Measurements from ENCODE around the gene DGKI. TPM values are rescaled to one million over a fixed set of nuclear protein-coding genes. Genes with fewer than 3 reads are reported as not detected.

DGKI gene
- total and polyA plus RNA-seq, 4 donors = 0.01 to 0.37 (median 0.31) TPM

DNA sequence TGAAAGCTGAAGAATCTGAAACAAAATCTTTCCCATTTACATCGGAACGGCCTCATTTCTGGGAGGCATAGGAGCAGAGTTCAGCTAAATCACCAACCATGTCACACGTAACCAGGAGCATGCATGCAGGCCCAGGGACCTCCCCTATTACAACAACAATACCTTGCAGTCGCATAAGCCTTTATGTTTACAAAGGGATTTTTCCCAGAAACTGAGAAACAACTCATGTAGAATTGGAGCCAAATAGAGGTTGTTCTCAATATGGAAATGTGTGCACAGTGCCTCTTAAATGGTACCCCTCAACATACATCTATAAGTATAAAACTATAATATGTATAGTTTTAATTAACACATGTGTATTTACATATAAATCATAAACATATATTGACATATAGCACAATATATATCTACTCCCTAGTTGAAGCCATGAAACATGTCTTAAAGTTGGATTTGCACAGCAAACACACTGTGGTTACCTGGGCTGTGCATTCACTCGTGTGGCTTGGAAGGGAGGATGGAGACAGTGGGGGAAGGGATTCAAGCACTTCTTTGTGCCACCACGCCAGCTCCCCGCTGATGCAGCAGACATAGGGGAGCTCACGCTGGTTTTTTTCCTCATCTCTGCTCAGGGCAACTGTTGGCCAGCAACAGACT is 35.0 kb upstream of the DGKI start (continued):
- no peak for TF ChIP-seq FOXA2 (IDR thresholded peaks at IDR 0.05)
- no peak for TF ChIP-seq HNF4G (IDR thresholded peaks at IDR 0.05)
- TF ChIP-seq EGR1 (IDR thresholded peaks at IDR 0.05; ENCODE audit: low read depth in 2 of 2) = no peak
- no peak for TF ChIP-seq RXRA (IDR thresholded peaks at IDR 0.05)
- TF ChIP-seq, protein P1, sequence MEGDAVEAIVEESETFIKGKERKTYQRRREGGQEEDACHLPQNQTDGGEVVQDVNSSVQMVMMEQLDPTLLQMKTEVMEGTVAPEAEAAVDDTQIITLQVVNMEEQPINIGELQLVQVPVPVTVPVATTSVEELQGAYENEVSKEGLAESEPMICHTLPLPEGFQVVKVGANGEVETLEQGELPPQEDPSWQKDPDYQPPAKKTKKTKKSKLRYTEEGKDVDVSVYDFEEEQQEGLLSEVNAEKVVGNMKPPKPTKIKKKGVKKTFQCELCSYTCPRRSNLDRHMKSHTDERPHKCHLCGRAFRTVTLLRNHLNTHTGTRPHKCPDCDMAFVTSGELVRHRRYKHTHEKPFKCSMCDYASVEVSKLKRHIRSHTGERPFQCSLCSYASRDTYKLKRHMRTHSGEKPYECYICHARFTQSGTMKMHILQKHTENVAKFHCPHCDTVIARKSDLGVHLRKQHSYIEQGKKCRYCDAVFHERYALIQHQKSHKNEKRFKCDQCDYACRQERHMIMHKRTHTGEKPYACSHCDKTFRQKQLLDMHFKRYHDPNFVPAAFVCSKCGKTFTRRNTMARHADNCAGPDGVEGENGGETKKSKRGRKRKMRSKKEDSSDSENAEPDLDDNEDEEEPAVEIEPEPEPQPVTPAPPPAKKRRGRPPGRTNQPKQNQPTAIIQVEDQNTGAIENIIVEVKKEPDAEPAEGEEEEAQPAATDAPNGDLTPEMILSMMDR (IDR thresholded peaks at IDR 0.05; ENCODE audit: low read depth, low read length, missing input control) = no peak
- no peak for TF ChIP-seq SP1 (IDR thresholded peaks at IDR 0.05)

DNA sequence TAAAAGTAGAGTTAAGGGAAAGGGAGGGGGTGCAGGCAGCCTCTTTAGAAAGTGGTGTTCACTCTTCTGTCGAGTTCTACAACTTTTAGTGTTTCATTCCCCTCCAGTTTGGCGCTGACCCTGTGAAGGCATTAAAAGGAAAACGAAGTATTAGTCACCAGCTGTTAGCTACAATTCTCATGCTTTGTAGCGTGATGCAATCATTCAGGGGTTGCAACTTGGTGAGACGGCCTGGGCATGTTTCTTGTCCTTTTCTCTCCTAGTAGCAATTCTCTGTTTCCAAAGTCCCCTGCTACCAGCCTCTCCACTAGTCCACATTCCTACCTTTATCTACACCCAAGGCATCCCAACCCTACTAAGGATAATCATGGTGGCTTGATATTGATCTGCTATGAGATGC is 33.7 kb upstream of the DGKI start:
- no peak overlapping the region for H3K9ac ChIP-seq (ENCODE audit: low read depth in 1 of 2, low read length in 2 of 2)
- no peak overlapping the region for H3K4me3 ChIP-seq (ENCODE audit: low read depth in 1 of 3, low read length in 3 of 3)
- H3K36me3 ChIP-seq (ENCODE audit: control insufficient read depth in 4 of 4, insufficient read depth in 3 of 4, low read depth in 1 of 4, low read length in 3 of 4) = peaks cover 30 to 74% (median 65%) of the 10 kb centered on the region in 4 donors
- 91% methylated on average over 5 of the region's 5 CpGs for WGBS
- H3K27ac ChIP-seq (ENCODE audit: low read depth in 1 of 2, low read length in 2 of 2) = no peak overlapping the region
- H3K27me3 ChIP-seq (ENCODE audit: control insufficient read depth in 4 of 4, insufficient read depth in 4 of 4, low read length in 3 of 4) = no peaks in the 10 kb centered on the region
- DNase-seq (ENCODE audit: low spot score) = no peak
- TF ChIP-seq EGR1 (IDR thresholded peaks at IDR 0.05; ENCODE audit: low read depth in 2 of 2) (no peak), FOXA2 (IDR thresholded peaks at IDR 0.05) (no peak), GABPA (IDR thresholded peaks at IDR 0.05 in 1 of 2, conservative IDR thresholded peaks at IDR 0.05 in 1 of 2) (no peak), HNF4G (IDR thresholded peaks at IDR 0.05) (no peak), TAF1 (conservative IDR thresholded peaks at IDR 0.05) (no peak), HNF4A (conservative IDR thresholded peaks at IDR 0.05) (no peak), JUND (IDR thresholded peaks at IDR 0.05) (no peak), NR2F2 (IDR thresholded peaks at IDR 0.05) (no peak), FOXA1 (IDR thresholded peaks at IDR 0.05) (no peak), RXRA (IDR thresholded peaks at IDR 0.05) (no peak), YY1 (IDR thresholded peaks at IDR 0.05) (no peak), SP1 (IDR thresholded peaks at IDR 0.05) (no peak)
- TF ChIP-seq, protein P2, sequence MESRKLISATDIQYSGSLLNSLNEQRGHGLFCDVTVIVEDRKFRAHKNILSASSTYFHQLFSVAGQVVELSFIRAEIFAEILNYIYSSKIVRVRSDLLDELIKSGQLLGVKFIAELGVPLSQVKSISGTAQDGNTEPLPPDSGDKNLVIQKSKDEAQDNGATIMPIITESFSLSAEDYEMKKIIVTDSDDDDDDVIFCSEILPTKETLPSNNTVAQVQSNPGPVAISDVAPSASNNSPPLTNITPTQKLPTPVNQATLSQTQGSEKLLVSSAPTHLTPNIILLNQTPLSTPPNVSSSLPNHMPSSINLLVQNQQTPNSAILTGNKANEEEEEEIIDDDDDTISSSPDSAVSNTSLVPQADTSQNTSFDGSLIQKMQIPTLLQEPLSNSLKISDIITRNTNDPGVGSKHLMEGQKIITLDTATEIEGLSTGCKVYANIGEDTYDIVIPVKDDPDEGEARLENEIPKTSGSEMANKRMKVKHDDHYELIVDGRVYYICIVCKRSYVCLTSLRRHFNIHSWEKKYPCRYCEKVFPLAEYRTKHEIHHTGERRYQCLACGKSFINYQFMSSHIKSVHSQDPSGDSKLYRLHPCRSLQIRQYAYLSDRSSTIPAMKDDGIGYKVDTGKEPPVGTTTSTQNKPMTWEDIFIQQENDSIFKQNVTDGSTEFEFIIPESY (IDR thresholded peaks at IDR 0.05) = no peak
- TF ChIP-seq, protein P3, sequence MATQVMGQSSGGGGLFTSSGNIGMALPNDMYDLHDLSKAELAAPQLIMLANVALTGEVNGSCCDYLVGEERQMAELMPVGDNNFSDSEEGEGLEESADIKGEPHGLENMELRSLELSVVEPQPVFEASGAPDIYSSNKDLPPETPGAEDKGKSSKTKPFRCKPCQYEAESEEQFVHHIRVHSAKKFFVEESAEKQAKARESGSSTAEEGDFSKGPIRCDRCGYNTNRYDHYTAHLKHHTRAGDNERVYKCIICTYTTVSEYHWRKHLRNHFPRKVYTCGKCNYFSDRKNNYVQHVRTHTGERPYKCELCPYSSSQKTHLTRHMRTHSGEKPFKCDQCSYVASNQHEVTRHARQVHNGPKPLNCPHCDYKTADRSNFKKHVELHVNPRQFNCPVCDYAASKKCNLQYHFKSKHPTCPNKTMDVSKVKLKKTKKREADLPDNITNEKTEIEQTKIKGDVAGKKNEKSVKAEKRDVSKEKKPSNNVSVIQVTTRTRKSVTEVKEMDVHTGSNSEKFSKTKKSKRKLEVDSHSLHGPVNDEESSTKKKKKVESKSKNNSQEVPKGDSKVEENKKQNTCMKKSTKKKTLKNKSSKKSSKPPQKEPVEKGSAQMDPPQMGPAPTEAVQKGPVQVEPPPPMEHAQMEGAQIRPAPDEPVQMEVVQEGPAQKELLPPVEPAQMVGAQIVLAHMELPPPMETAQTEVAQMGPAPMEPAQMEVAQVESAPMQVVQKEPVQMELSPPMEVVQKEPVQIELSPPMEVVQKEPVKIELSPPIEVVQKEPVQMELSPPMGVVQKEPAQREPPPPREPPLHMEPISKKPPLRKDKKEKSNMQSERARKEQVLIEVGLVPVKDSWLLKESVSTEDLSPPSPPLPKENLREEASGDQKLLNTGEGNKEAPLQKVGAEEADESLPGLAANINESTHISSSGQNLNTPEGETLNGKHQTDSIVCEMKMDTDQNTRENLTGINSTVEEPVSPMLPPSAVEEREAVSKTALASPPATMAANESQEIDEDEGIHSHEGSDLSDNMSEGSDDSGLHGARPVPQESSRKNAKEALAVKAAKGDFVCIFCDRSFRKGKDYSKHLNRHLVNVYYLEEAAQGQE (IDR thresholded peaks at IDR 0.05) = no peak
- TF ChIP-seq, protein P4, sequence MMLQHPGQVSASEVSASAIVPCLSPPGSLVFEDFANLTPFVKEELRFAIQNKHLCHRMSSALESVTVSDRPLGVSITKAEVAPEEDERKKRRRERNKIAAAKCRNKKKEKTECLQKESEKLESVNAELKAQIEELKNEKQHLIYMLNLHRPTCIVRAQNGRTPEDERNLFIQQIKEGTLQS (IDR thresholded peaks at IDR 0.05) = no peak
- TF ChIP-seq, protein P1 (IDR thresholded peaks at IDR 0.05; ENCODE audit: low read depth, low read length, missing input control) = no peak
- TF ChIP-seq, protein P5, sequence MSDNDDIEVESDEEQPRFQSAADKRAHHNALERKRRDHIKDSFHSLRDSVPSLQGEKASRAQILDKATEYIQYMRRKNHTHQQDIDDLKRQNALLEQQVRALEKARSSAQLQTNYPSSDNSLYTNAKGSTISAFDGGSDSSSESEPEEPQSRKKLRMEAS (IDR thresholded peaks at IDR 0.05) = no peak
- H3K9me3 ChIP-seq (ENCODE audit: control insufficient read depth in 4 of 4, low read length in 3 of 4) = no peaks in the 10 kb centered on the region
- no peaks in the 10 kb centered on the region for H3K4me1 ChIP-seq (ENCODE audit: control insufficient read depth in 4 of 4, insufficient read depth in 4 of 4, low read length in 3 of 4)
